HG03342 (cell line): ENCODE measurements around the gene DPEP1.

Experiments used
- ATAC-seq: cut with Tn5 transposase; IDR thresholded peaks from one replicate; pipeline ENCODE4 v1.9.1; 2021; ENCODE audit warnings: mild to moderate bottlenecking, moderate library complexity; ENCODE audit not compliant: unreplicated experiment

The DPEP1 gene

DNA sequence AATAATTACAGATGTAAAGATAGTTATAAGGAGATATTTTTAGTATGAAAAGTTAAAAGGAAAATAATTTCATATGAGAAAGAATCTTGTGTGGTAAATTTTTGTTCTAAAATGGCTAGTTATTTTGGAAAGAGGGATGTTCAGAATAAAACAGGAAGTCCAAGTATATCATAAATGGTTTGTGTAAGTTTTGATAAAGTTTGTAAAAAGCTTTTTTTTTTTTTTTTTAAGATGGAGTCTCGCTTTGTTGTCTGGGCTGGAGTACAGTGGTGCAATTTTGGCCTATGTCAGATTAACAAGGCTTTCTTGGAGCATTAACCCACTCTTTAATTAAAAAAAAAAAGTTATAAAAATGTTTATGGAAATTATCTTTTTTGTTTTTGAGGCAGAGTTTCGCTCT, 64.8 kb downstream of the DPEP1 start:
- no peak for ATAC-seq

DNA sequence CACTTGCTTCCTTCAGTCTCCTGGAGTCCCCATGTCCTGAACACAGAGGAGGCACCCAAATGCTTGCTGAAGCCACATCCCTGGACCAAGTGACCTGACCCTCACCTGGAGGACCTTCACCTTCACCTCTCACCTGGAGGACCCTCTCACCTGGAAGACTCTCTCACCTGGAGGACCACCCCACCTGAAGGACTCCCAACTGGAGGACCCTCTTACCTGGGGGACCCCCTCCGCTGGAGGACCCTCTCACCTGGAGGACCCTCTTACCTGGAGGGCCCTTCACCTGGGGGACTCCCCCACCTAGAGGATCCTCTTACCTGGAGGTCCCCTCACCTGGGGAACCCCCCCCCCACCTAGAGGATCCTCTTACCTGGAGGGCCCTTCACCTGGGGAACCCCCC, 72.5 kb downstream of the DPEP1 start:
- no peak for ATAC-seq

DNA sequence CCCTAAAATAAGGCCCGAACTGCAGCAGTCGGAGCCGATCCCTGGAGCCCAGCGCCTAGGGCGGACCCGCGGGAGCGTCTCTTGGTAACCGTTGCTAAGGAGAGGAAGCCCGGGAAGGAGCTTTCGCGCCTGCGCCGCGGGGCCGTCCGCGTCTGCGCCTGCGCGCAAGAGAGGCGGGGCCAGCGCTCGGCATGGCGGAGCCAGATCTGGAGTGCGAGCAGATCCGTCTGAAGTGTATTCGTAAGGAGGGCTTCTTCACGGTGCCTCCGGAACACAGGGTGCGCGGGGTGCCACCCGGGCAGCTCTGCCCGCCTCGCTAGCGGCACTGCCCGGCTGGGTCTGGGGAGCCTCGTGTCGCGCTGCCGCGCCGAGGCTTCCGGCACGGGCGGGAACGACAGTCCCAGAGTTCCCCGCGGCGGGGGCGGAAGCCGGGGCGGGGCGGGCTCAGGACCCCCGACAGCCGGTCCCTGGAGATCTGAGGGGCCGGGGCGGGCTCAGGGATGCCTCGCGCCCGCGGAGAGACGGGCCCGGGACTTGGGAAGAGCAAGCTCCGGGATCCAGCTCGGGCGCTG, 73.2 kb downstream of the DPEP1 start, which contains the start of gene CDK10:
Gene CDK10, plus strand, starts transcription at position 170 of the 572 bp plus-strand sequence. Its CDS starts 22 bp downstream, at position 192.
- ATAC-seq = peak; percentile 74

DNA sequence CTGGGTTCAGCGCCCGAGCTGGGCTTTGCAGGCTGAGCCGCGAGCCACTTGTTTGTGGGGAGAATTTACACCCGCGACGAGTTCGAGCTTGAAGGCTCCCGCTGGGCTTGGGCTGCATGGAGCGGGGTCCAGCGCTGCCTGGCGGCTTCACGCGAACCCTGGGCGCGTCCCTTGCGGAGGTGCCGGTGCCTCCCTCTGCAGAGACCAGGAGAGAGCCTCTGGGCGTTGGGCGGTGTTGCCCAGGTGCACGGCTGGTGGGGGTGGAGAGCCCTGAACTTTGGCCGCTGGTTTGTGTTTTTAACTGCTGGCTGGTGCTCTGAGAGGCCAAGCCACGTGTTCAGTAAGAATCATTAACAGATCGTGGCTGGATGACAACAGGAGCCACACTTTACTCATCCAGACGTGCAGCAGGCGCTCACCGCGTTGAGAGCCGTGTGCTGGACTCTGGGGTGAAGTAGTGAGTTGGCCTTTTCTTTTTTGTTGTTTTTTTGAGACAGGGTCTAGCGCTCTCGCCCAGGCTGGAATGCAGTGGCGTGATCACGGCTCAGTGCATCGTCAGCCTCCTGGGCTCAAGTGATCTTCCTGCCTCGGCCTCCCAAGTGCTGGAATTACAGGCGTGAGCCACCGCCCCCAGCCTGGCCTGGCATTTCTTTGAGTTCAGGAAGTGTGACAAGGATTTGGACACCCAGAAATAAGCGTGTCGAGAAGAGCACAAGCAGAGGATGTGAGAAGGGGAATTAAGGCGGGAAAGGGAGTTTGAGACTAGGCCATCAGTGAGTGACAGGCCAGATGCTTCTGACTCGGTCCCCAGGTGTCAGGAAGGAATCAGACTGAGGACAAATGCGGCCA, 73.9 kb downstream of the DPEP1 start:
- peak; percentile 36 for ATAC-seq
